Measurements from ENCODE around the gene ASCC3. TPM values are rescaled to one million over a fixed set of nuclear protein-coding genes. Genes with fewer than 3 reads are reported as not detected.

The ASCC3 gene
- total RNA-seq, 4 donors from 2014 or later: 20.3 to 26.2 (median 22.4) TPM

DNA sequence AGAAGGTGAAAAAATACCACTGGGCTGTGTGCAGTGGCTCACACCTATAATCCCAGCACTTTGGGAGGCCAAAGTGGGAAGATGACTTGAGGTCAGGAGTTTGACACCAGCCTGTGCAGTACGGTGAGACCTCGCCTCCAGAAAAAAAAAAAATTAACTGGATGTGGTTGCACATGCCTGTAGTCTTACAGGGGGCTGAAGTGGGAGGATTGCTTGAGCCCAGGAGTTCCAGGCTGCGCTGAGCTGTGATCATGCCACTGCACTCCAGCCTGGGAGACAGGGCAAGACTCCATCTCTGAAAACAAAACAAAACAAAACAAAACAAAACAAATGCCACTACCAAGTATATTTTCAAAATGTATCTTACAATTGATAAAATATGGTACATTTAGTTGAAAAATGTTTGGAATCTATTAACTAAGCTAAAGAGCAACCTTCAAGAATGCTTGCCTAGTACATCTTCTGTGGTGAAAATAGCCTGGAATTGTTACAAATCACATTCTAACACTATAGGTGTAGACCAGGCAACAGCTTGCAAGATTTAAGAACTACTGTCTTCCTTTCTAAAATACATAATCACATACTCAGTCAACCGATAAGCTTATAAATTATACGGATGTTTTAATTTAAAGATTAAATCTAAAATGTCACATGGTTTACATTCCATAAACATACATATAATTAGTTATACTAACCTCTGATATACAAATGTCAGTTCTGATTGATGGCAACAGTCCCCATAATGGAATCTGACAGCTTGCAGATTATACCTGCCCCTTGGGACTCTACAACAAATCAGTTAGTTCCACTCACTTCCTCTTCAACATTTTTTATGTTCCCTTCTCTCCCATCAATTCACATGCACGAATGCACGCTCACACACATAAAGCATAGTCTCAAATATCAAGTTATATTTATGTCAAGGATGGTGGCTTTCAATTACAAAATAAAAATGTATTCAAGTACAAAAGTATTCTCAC is 150.8 kb downstream of the ASCC3 start:
- H3K4me1 ChIP-seq: peaks cover 0 to 24% (median 15%) of the 10 kb centered on the region in 4 donors
- WGBS: 64% methylated on average over 7 of the region's 7 CpGs
- no peak for DNase-seq (ENCODE audit: extremely low spot score)
- H3K36me3 ChIP-seq: no peaks in the 10 kb centered on the region
- no peak overlapping the region for H3K4me3 ChIP-seq
- no peak overlapping the region for H3K27ac ChIP-seq (replicated peaks in 1 of 4)
- TF ChIP-seq POLR2A (IDR thresholded peaks at IDR 0.05; ENCODE audit: low read depth): no peak
- TF ChIP-seq POLR2AphosphoS5 (IDR thresholded peaks at IDR 0.05): no peak
- TF ChIP-seq CTCF (IDR thresholded peaks at IDR 0.05): no peak
- no peak for TF ChIP-seq EP300 (IDR thresholded peaks at IDR 0.05)
- no peaks in the 10 kb centered on the region for H3K9me3 ChIP-seq
- no peaks in the 10 kb centered on the region for H3K27me3 ChIP-seq
- intact Hi-C loops (cut with DNase I): no loop called here

DNA sequence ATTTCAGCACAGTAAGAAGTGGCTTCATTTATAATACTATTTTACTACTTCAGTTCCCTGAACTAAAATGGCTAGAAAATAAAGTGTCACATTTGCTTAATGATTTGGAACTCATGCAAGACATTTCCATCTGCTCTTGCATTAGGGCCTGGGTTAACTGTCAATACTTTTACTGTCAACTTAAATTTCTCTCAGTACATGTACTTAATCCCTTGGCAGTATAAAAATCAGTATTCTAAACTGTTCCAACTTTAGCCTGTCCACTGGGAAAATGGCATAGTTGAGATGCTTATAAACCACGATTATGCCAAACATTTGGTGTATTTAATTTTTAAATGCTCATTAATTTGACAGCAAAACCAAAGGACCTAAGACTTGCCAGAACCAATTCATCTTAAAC is 154.5 kb downstream of the ASCC3 start:
- Histone ChIP-seq H3K4me3 (no peak overlapping the region), H3K27me3 (no peaks in the 10 kb centered on the region), H3K4me1 (peaks cover 0 to 24% (median 17%) of the 10 kb centered on the region in 4 donors), H3K27ac (replicated peaks in 1 of 4) (no peak overlapping the region), H3K36me3 (peaks cover 0 to 9% (median 2%) of the 10 kb centered on the region in 4 donors), H3K9me3 (peaks cover 0 to 7% (median 3%) of the 10 kb centered on the region in 4 donors)
- 28% methylated on average over 1 of the region's 1 CpG for WGBS
- no peak for DNase-seq (ENCODE audit: extremely low spot score)
- no peak for TF ChIP-seq EP300 (IDR thresholded peaks at IDR 0.05)
- no peak for TF ChIP-seq POLR2AphosphoS5 (IDR thresholded peaks at IDR 0.05)
- TF ChIP-seq CTCF (IDR thresholded peaks at IDR 0.05): no peak
- no peak for TF ChIP-seq POLR2A (IDR thresholded peaks at IDR 0.05; ENCODE audit: low read depth)
- intact Hi-C loops (cut with DNase I): no loop called here

- no peak overlapping the region for H3K4me3 ChIP-seq
- peaks cover 0 to 9% (median 2%) of the 10 kb centered on the region in 4 donors for H3K36me3 ChIP-seq
- H3K9me3 ChIP-seq: peaks cover 0 to 7% (median 3%) of the 10 kb centered on the region in 4 donors
- TF ChIP-seq CTCF (IDR thresholded peaks at IDR 0.05): no peak
- TF ChIP-seq POLR2A (IDR thresholded peaks at IDR 0.05; ENCODE audit: low read depth): no peak
- TF ChIP-seq EP300 (IDR thresholded peaks at IDR 0.05): no peak
- TF ChIP-seq POLR2AphosphoS5 (IDR thresholded peaks at IDR 0.05): no peak
- peaks cover 0 to 24% (median 17%) of the 10 kb centered on the region in 4 donors for H3K4me1 ChIP-seq
- no peak for DNase-seq (ENCODE audit: extremely low spot score)
- H3K27me3 ChIP-seq: no peaks in the 10 kb centered on the region
- H3K27ac ChIP-seq (replicated peaks in 1 of 4): no peak overlapping the region
- intact Hi-C loops (cut with DNase I): no loop called here
- 85% methylated on average over 5 of the region's 5 CpGs for WGBS
Measured at GRCh38 chr6:100724696-100725095, 156.4 kb downstream of the ASCC3 start.

- peaks cover 0 to 9% (median 2%) of the 10 kb centered on the region in 4 donors for H3K36me3 ChIP-seq
- TF ChIP-seq POLR2A (IDR thresholded peaks at IDR 0.05; ENCODE audit: low read depth) (no peak), EP300 (IDR thresholded peaks at IDR 0.05) (no peak), POLR2AphosphoS5 (IDR thresholded peaks at IDR 0.05) (no peak), CTCF (IDR thresholded peaks at IDR 0.05) (no peak)
Measured at GRCh38 chr6:100724222-100724621, 156.9 kb downstream of the ASCC3 start.

More at GRCh38 chr6:100724222-100724621, 156.9 kb downstream of the ASCC3 start:
- WGBS: 74% methylated on average over 1 of the region's 1 CpG
- intact Hi-C loops (cut with DNase I): no loop called here
- peaks cover 0 to 24% (median 17%) of the 10 kb centered on the region in 4 donors for H3K4me1 ChIP-seq
- no peak for DNase-seq (ENCODE audit: extremely low spot score)
- H3K27me3 ChIP-seq: no peaks in the 10 kb centered on the region
- no peak overlapping the region for H3K4me3 ChIP-seq
- H3K9me3 ChIP-seq: peaks cover 0 to 7% (median 3%) of the 10 kb centered on the region in 4 donors
- H3K27ac ChIP-seq (replicated peaks in 1 of 4): no peak overlapping the region
